Measurements from ENCODE around the gene RAMP1.

The RAMP1 gene

GRCh38 chr2:237913193-237913917 is 53.9 kb downstream of the RAMP1 start:
- no peak for TF ChIP-seq CTCF (IDR thresholded peaks at IDR 0.05; ENCODE audit: extremely low read depth, missing control alignments)
- no peak for DNase-seq (ENCODE audit: low spot score)

GRCh38 chr2:237915576-237915975 is 56.2 kb downstream of the RAMP1 start:
- DNase-seq (ENCODE audit: low spot score) = no peak
- TF ChIP-seq CTCF (IDR thresholded peaks at IDR 0.05; ENCODE audit: extremely low read depth, missing control alignments) = no peak

- DNase-seq (ENCODE audit: low spot score) = no peak
Measured at GRCh38 chr2:237916296-237916695, 56.9 kb downstream of the RAMP1 start.

GRCh38 chr2:237917696-237918374 is 58.4 kb downstream of the RAMP1 start:
- TF ChIP-seq CTCF (IDR thresholded peaks at IDR 0.05; ENCODE audit: extremely low read depth, missing control alignments) = no peak
- DNase-seq (ENCODE audit: low spot score) = no peak

More at GRCh38 chr2:237916296-237916695, 56.9 kb downstream of the RAMP1 start:
- no peak for TF ChIP-seq CTCF (IDR thresholded peaks at IDR 0.05; ENCODE audit: extremely low read depth, missing control alignments)

- DNase-seq (ENCODE audit: low spot score) = no peak
- TF ChIP-seq CTCF (IDR thresholded peaks at IDR 0.05; ENCODE audit: extremely low read depth, missing control alignments) = no peak
Measured at GRCh38 chr2:237919593-237919992, 60.2 kb downstream of the RAMP1 start.

- DNase-seq (ENCODE audit: low spot score) = no peak
Measured at GRCh38 chr2:237920673-237921072, 61.2 kb downstream of the RAMP1 start.

More at GRCh38 chr2:237920673-237921072, 61.2 kb downstream of the RAMP1 start:
- no peak for TF ChIP-seq CTCF (IDR thresholded peaks at IDR 0.05; ENCODE audit: extremely low read depth, missing control alignments)
